Naive B cell (primary cell): ENCODE results near the gene MTRF1L. TPM values are rescaled to one million over a fixed set of nuclear protein-coding genes. Genes with fewer than 3 reads are reported as not detected.

ENCODE experiments used
- ATAC-seq, 2 donors: fragments of 150-1000 bp; cut with Tn5 transposase; 2 replicates each; pipeline ENCODE4 v1.10.0; 2021; ENCODE audit warnings: low read depth in 2 of 2, mild to moderate bottlenecking in 2 of 2, moderate library complexity in 2 of 2
- DNase-seq: peaks from one replicate; pipeline ENCODE4 v3.0.0; 2022
- H3K27ac Mint-ChIP-seq, 6 donors: one replicate each; pipeline ENCODE4 v1.8.0; 2020 to 2022; ENCODE audit warnings: mild to moderate bottlenecking in 6 of 6, mixed read lengths in 6 of 6, moderate library complexity in 5 of 6, inconsistent platforms in 2 of 6
- H3K27me3 Mint-ChIP-seq, 3 donors: one replicate each; pipeline ENCODE4 v1.8.0; 2021 to 2022; ENCODE audit warnings: mixed read lengths in 3 of 3, mild to moderate bottlenecking in 1 of 3
- H3K36me3 Mint-ChIP-seq, 2 donors: one replicate each; pipeline ENCODE4 v1.8.0; 2020 to 2022; ENCODE audit warnings: mixed read lengths in 2 of 2, inconsistent platforms in 1 of 2, mild to moderate bottlenecking in 1 of 2
- H3K4me1 Mint-ChIP-seq, 3 donors: one replicate each; pipeline ENCODE4 v1.8.0; 2020 to 2022; ENCODE audit warnings: mixed read lengths in 3 of 3, inconsistent platforms in 1 of 3, mild to moderate bottlenecking in 1 of 3, moderate library complexity in 1 of 3
- H3K4me3 Mint-ChIP-seq, 8 donors: one replicate each; pipeline ENCODE4 v1.8.0; 2020 to 2022; ENCODE audit warnings: mild to moderate bottlenecking in 8 of 8, mixed read lengths in 8 of 8, moderate library complexity in 8 of 8, inconsistent platforms in 2 of 8
- H3K9me3 Mint-ChIP-seq, 7 donors: one replicate each; pipeline ENCODE4 v1.8.0; 2020 to 2022; ENCODE audit warnings: mixed read lengths in 7 of 7, mild to moderate bottlenecking in 5 of 7, inconsistent platforms in 2 of 7, moderate library complexity in 1 of 7
- polyA plus RNA-seq, 6 donors: library from polyadenylated mRNA; unstranded; fragments of 300-500 nt; fragmentation: Illumina TruSeq; gene quantifications; one replicate each; pipeline ENCODE4 v1.2.3, GENCODE V29; 2021; ENCODE audit warnings: low read depth in 6 of 6

MTRF1L gene, protein sequence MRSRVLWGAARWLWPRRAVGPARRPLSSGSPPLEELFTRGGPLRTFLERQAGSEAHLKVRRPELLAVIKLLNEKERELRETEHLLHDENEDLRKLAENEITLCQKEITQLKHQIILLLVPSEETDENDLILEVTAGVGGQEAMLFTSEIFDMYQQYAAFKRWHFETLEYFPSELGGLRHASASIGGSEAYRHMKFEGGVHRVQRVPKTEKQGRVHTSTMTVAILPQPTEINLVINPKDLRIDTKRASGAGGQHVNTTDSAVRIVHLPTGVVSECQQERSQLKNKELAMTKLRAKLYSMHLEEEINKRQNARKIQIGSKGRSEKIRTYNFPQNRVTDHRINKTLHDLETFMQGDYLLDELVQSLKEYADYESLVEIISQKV
- 10 to 100 TPM; 11.1 to 15.6 (median 13.9) TPM for polyA plus RNA-seq

DNA sequence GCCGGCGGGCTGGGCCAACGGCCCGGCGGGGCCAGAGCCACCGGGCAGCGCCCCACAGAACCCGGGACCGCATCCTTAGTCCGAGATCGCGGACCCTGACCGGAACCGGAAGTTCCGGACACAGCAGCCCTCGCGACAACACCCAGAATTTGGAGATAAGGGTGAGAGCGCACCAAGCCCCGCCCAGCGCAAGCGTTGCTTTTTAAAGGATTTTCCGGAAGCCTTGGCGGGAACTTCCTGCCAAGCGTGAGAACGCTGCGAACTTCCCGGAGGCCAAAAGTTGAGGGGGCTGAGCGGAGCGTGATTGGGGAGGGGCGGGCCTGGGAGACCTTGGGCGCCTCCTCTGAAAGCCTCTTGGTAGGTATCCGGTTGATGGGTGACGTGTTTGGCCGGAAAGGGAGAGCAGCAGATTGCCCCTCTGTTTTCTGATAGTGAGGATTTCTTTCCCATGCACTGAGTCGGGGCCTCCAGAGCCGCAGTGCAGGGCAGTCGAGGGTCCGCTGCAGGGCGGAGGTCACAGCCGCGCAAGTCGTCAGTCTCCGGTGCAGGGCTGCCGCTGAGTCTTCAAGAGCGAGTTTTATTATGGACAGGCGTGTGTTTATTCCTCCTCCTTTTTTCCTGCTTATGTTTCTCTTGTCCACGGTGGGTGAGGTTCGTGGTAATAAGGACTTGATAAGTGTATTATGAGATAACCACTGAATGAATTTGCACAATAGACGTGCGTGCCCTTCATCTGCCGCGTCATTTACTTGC lies at the start of gene MTRF1L:
Gene MTRF1L, minus strand, starts transcription at position 97 of the 753 bp plus-strand sequence. Its CDS starts 24 bp downstream, at position 73.
- ATAC-seq: peak; percentile 85 to 86
- Mint-ChIP-seq H3K4me1 (peaks cover 31 to 49% (median 48%) of the 10 kb centered on the region in 3 donors), H3K4me3 (peak within 1 kb of the TSS; percentile 95 to 99 (median 97)), H3K27me3 (no peaks in the 10 kb centered on the region), H3K27ac (peak within 1 kb of the TSS; percentile 96 to 99 (median 98)), H3K9me3 (no peaks in the 10 kb centered on the region), H3K36me3 (no peaks in the 10 kb centered on the region)
- DNase-seq: peak; percentile 80

DNA sequence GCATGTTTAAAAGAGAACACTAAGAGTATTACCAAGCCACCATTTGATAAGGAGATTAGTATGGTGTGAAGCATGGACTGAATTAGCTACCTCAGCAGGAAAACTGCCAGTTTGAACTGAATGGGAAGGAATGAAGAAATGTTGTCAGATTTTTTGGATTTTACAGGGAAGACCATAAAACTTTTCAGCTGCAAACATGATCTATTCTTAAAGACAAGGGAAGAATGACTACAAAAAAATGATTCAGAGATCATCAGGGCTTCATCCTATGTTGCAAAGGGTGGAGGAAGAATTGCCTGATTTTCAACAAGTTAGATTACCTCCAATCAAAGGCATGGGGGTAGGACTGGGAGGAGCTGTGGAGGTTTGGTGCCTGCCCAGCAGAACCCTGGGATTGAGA lies 49.3 kb upstream of the MTRF1L start:
- Mint-ChIP-seq H3K9me3 (peaks cover 0 to 13% (median 3%) of the 10 kb centered on the region in 7 donors), H3K4me1 (no peaks in the 10 kb centered on the region), H3K36me3 (peaks cover 0 to 6% of the 10 kb centered on the region in 2 donors), H3K27ac (no peak overlapping the region), H3K27me3 (peaks cover 6 to 16% (median 10%) of the 10 kb centered on the region in 3 donors), H3K4me3 (no peak overlapping the region)
- ATAC-seq (no peak), DNase-seq (no peak)

DNA sequence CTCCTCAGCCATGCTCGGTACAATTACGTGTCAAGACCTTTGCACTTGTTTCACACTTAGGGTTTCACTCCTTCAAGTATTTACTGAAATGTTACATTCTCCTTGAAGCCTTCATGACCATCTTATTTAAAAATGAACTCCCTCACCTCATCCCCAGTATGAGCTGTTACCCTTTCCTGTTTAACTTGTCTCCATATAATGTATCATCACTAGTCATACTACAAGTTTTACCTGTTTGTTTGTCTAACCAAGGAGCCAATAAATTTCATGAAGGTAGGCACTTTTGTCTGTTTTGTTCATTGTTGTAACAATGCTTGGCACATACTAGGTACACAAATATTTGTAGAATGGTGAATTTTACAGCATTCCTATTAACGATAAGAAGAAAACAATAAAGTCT lies 46.1 kb upstream of the MTRF1L start:
- Mint-ChIP-seq H3K4me3 (no peak overlapping the region), H3K27ac (no peak overlapping the region), H3K4me1 (no peaks in the 10 kb centered on the region), H3K9me3 (peaks cover 0 to 13% (median 3%) of the 10 kb centered on the region in 7 donors), H3K36me3 (peaks cover 0 to 6% of the 10 kb centered on the region in 2 donors), H3K27me3 (peaks cover 0 to 12% (median 3%) of the 10 kb centered on the region in 3 donors)
- no peak for ATAC-seq
- no peak for DNase-seq

DNA sequence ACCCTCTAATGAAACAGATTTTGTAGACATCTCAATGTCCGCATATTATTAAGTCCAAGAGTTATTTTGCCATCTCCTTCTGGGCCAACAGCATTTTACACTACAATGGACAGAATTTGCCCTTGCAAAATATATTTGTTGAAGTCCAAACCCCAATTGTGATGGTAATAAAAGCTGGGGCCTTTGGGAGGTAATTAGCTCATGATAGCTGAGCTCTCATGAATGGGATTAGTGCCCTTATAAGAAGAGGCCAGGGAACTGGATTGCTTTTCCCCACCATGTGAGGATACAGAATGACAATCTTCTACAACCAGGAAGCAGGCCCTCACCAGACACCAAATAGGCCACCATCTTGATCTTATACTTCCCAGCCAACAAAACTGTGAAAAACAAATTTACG lies 44.9 kb upstream of the MTRF1L start:
- no peaks in the 10 kb centered on the region for H3K4me1 Mint-ChIP-seq
- peaks cover 0 to 11% (median 5%) of the 10 kb centered on the region in 3 donors for H3K27me3 Mint-ChIP-seq
- ATAC-seq: no peak
- no peak overlapping the region for H3K4me3 Mint-ChIP-seq
- no peak overlapping the region for H3K27ac Mint-ChIP-seq
- DNase-seq: no peak
- H3K9me3 Mint-ChIP-seq: peaks cover 0 to 13% (median 3%) of the 10 kb centered on the region in 7 donors
- H3K36me3 Mint-ChIP-seq: peaks cover 0 to 6% of the 10 kb centered on the region in 2 donors

DNA sequence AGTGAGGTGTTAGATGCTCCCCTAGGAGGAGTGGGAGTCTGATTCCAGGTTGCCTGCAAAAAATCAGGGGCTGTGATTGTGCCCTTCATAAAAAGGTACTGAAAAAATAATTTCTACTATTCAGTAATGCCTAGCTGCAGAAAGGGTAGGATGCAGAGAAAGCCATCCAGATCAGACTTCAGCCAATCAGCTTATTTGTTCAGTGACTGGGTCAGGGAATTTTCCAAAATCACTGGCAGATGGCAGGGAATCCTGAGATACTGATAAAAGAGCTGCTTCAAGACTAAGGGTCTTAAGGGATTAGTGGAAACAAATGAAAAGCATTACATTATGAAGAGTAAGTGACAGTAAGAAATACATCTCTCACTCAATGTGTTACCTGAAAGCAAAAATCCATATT lies 42.8 kb upstream of the MTRF1L start:
- no peaks in the 10 kb centered on the region for H3K4me1 Mint-ChIP-seq
- no peak overlapping the region for H3K4me3 Mint-ChIP-seq
- H3K27ac Mint-ChIP-seq: no peak overlapping the region
- DNase-seq (no peak), ATAC-seq (no peak)
- no peaks in the 10 kb centered on the region for H3K36me3 Mint-ChIP-seq
- H3K27me3 Mint-ChIP-seq: peaks cover 0 to 6% (median 5%) of the 10 kb centered on the region in 3 donors
- H3K9me3 Mint-ChIP-seq: peaks cover 0 to 6% (median 0%) of the 10 kb centered on the region in 7 donors

DNA sequence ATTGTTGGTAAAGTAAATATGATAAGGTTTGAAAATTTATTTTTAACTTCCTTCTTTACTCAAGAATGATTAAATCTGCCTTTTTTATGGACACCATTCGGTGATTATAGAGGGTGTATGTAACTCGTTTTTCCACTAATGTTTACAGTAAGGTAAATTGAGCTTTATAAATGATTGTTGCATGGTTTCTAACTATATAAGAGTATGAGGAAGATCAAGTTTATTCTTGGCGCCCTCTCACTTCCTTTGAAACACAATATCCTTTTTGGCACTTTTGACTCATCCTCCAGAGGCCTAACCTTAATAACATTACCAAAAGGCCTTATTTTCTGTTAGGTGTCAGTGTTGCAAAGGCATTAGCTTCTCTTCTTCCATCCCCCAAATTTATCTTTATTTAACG lies 41.8 kb upstream of the MTRF1L start:
- ATAC-seq: no peak
- Mint-ChIP-seq H3K27ac (no peak overlapping the region), H3K9me3 (peaks cover 0 to 6% (median 0%) of the 10 kb centered on the region in 7 donors), H3K4me1 (no peaks in the 10 kb centered on the region), H3K27me3 (peaks cover 0 to 11% (median 6%) of the 10 kb centered on the region in 3 donors), H3K4me3 (no peak overlapping the region), H3K36me3 (no peaks in the 10 kb centered on the region)
- no peak for DNase-seq

DNA sequence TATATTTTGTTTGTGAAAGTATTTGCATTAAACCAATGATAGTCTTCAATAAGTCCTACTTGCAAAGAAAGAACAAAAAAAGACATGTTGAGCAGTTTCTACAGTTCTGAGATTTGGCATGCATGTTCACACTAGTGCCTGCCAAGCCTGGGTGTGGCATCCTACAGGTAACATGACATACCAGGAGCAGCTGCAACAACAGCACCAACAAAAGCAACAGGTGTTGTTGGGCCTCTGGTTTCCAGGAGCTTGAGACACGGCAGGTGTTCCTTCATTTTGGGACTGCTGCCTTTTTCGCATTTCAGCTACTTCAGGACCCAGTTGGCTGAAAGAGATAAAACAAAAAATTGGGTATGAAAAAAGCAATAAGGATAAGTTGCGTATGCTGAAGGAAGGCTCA lies 41.2 kb upstream of the MTRF1L start:
- no peak for ATAC-seq
- no peaks in the 10 kb centered on the region for H3K4me1 Mint-ChIP-seq

DNA sequence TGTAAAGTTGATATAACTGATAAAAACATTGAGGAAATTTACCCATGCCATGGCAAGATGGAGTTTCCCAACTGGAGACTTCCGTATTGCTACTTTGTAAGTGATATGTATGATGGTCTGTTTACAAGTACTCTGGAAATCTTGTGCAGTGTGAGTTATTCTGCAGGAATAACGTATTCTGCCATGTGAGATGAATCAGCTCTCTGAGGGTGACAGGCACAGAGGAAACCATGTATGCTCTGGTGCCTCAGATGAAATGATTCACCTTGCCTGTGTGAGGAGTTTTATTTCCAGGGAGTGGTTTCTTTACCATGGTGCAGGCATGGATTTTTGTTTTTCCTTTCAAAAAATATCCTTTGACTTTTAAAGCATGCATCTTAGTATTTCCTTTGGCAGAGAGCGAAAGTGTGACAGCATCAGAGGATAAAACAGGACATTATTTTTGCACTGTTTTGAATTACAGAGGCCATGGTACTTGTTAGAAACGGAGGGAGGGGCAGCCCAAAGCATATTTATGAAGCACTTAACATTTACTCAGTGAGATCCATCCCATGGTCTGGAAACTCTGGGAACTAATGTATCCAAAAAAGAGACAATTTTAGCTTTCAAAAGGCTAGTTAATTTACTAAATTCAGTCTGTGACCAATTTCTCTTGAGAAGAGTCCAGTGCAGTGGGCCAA lies 36.0 kb upstream of the MTRF1L start:
- no peak for ATAC-seq
- no peaks in the 10 kb centered on the region for H3K4me1 Mint-ChIP-seq
- H3K36me3 Mint-ChIP-seq: no peaks in the 10 kb centered on the region
- H3K27me3 Mint-ChIP-seq: peaks cover 0 to 26% (median 11%) of the 10 kb centered on the region in 3 donors
- H3K4me3 Mint-ChIP-seq: no peak overlapping the region
- no peak for DNase-seq
- no peaks in the 10 kb centered on the region for H3K9me3 Mint-ChIP-seq
- H3K27ac Mint-ChIP-seq: peak overlapping the region in 1 of 6 donors; percentile 10

More for the DNA sequence above, 41.2 kb upstream of the MTRF1L start:
- Mint-ChIP-seq H3K4me3 (no peak overlapping the region), H3K27ac (peak overlapping the region in 1 of 6 donors; percentile 57), H3K36me3 (no peaks in the 10 kb centered on the region), H3K27me3 (peaks cover 0 to 11% (median 8%) of the 10 kb centered on the region in 3 donors), H3K9me3 (peaks cover 0 to 6% (median 0%) of the 10 kb centered on the region in 7 donors)
- no peak for DNase-seq

DNA sequence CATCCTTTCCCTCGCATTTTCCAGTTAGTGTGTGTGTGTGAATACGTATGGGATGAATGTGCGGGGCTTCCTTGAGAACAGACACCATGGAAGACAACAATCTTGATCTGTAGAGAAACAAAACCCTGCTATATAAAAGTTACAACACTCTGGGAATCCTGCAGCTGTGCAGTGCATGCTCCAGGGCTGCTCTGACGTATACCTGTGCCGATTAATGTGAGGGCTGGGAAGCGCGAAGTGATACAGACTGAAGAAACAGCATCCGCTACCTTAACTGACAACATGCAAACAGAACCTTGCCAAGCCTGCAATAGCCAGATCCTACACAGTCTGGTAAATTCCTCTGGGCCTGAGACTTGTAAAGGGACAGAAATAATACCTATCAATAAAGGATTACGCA lies 31.6 kb upstream of the MTRF1L start:
- Mint-ChIP-seq H3K9me3 (no peaks in the 10 kb centered on the region), H3K27ac (no peak overlapping the region), H3K4me3 (no peak overlapping the region), H3K27me3 (peaks cover 4 to 44% (median 15%) of the 10 kb centered on the region in 3 donors), H3K4me1 (peaks cover 0 to 7% (median 0%) of the 10 kb centered on the region in 3 donors), H3K36me3 (no peaks in the 10 kb centered on the region)
- ATAC-seq (no peak), DNase-seq (no peak)

DNA sequence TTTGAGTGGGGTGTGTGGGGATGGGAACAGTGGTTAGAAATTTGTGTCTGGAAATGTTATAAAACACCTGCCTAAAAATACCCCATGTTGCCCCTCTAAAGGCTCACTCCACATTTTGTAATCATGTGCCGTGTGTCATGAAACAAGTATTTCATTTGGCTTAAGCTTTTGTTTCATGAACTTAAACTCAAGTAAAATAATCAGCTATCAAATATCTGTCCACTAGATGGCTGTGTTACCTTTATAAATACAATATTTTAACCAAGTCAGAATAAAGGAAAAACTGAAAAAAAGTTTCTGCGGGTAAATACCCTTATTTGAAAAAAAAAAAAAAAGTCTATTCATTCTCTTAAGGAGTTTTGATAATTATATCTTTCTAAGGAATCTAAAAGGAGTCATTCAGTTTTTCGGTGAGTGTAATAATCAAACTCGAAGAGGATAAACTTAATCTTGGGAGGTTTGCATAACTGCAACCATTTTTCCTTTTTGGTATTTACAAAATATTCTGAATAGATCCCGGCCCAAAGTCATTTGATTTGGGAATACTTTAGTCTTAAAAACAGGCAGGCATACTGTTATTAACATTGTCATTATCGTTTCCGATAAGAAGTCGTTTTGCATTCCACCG lies 29.9 kb upstream of the MTRF1L start:
- H3K4me3 Mint-ChIP-seq: no peak overlapping the region
- no peak overlapping the region for H3K27ac Mint-ChIP-seq
- DNase-seq: no peak
- H3K36me3 Mint-ChIP-seq: no peaks in the 10 kb centered on the region
- H3K9me3 Mint-ChIP-seq: no peaks in the 10 kb centered on the region
- peaks cover 0 to 7% (median 0%) of the 10 kb centered on the region in 3 donors for H3K4me1 Mint-ChIP-seq
- peaks cover 4 to 47% (median 28%) of the 10 kb centered on the region in 3 donors for H3K27me3 Mint-ChIP-seq
- ATAC-seq: no peak

DNA sequence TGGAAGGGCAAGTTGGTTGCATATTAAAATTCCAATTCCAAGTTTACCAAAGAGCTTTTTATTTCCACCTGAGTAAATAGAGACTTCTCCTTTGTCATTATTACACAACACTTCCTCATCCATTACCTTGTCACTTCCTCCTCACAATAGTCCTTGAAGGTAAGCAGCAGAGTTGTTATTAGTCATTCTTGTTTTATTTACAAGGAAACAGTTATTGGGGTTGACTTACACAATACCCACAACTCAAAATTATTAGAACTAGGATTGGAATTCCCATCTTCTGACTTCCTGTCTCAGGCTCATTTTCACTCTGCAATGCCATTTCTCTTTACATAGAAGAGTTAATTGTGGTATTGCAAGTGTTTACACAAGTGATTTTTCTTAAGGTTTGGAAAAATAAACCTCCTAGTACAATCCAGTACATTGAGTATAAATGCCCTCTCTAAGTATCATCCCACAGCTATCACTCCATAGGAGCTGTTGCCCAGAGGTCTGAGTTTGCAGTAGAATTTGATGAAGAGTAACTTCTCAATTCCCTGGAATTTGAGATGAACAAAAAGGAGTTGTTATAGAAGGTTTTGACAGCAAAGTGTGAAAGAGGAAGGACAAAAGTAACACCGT lies 28.9 kb upstream of the MTRF1L start:
- H3K4me1 Mint-ChIP-seq: peaks cover 0 to 7% (median 0%) of the 10 kb centered on the region in 3 donors
- DNase-seq (no peak), ATAC-seq (no peak)
- no peaks in the 10 kb centered on the region for H3K9me3 Mint-ChIP-seq
- H3K36me3 Mint-ChIP-seq: no peaks in the 10 kb centered on the region
- H3K27ac Mint-ChIP-seq: no peak overlapping the region
- no peak overlapping the region for H3K4me3 Mint-ChIP-seq
- H3K27me3 Mint-ChIP-seq: peaks cover 4 to 53% (median 35%) of the 10 kb centered on the region in 3 donors

DNA sequence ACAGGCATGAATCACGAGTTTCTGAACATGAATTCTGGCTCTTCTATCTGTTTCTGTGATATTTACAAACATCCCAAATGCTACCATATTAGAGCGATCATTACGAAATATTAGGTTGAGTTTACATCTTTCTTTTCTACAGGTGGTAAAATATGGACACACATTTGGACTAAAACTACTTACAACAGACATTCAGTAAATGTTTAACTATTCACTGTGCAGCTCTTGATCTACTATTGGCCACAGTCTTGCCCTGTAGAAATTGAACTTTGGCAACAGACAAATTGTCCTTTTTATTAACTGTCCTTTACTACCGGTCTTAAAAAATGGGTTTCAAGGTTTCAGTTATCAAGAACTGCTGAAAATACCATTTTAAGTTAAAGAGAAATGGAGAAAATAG lies 26.5 kb upstream of the MTRF1L start:
- DNase-seq (no peak), ATAC-seq (no peak)
- Mint-ChIP-seq H3K9me3 (no peaks in the 10 kb centered on the region), H3K4me1 (peaks cover 0 to 14% (median 4%) of the 10 kb centered on the region in 3 donors), H3K4me3 (no peak overlapping the region), H3K27ac (no peak overlapping the region), H3K36me3 (no peaks in the 10 kb centered on the region), H3K27me3 (peaks cover 9 to 53% (median 45%) of the 10 kb centered on the region in 3 donors)
